DMS 273 (cell line): ENCODE results near the gene KY.

ENCODE experiments used
- DNase-seq: peaks from one replicate; lab custom pipeline; 2025; ENCODE audit not compliant: unreplicated experiment; lab: John Stamatoyannopoulos, UW

KY gene

DNA sequence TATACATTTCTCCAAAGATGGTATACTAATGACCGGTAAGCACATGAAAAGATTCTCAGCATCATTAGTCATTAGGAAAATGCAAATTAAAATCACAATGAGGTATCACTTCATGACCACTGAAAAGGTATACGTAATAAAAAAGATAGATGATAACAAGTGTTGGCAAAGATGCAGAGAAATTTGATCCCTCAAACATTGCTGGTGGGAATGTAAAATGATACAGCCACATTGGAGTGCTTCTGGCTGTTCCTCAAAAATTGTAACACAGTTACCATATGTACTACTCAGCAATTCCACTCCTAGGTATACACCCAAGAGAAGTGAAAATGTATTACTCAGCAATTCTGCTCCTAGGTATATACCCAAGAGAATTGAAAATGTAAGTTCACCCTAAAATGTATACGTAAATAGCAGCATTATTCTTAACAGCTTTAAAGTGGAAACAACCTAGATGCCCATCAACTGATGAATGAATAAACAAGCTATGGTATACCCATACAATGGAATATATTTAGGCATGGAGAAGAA lies 25.0 kb upstream of the KY start:
- DNase-seq = peak; percentile 52

- DNase-seq = no peak
Measured at GRCh38 chr3:134672571-134672970, 21.7 kb upstream of the KY start.

DNA sequence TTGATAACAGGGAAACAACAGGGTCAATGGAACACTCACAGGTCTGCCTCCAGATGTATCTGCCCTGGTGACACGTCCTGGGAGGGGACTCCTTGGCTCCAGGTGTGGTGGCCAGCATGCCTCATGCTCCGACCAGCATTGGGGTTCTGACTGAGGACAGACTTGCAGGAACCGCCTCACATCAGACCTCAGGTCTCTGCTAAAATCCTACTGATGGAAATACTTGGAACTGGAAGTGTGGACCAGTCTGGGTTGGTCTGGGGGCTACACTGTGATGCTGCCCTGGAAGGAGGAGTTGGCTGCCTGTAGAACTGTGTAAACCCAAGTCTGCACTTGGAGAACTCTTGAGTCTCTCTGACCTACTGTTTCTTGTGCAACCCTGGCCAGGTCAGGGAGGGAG lies 17.1 kb upstream of the KY start:
- no peak for DNase-seq

DNA sequence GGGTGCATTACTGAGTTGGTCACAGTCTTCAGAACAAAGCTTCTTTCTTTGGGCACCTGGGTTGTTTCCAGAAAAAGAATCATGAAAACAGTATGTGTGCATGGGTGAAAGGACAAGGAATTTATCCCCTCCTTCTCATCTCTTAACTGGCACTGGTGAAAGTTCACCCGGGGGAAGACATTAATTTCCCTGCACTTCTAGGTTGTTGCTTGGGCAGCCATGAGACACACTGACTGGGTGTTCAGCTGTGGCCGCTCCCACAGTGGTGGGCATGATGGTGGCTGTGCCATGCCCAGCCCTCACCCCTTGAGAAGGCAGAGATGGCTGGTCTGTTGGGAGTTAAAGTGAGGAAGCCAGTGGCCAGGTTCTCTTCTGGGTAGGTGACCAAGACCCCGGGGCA lies 16.6 kb upstream of the KY start:
- DNase-seq = no peak

GRCh38 chr3:134666885-134667284 lies 16.1 kb upstream of the KY start:
- no peak for DNase-seq

- no peak for DNase-seq
Measured at GRCh38 chr3:134666466-134666865, 15.6 kb upstream of the KY start.

DNA sequence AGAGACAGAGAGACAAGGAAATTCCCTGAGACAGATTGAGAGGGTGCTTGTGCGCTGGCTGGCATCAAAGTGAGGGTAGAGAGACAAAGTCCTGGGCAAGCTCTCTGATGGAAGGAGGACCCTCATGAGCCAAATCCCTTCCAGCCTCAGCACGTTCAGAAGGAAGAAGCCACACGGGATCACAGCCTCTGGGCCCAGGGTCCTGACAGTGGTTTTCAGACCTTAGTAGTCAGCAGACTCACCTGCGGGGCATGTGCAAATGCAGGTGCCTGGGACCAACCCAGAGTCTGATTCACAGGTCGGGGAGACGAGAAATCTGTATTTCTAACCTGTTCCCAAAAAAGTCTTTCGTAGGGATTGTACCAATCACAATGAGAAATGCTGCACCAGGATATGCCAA lies 15.2 kb upstream of the KY start:
- DNase-seq = no peak

DNA sequence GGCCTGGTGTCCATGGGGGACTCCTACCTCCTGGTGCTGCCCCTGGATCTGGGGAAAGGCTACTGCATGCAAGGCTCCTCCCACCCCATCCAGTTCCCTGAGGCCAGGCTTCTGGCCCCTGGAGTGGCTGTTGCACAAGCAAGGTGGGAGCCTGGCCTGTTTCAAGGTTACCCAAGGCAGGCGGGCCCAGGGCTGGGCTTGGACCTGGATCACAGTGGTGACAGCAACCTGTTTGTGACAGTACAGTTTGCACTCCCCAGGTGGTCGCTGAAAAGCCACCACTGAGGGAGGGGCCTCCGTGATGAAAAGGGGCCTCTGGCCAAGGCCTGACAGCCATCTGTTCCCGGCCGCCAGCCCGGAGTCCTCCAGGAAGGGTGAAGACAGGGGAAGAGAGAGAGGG lies 14.4 kb upstream of the KY start:
- peak; percentile 79 for DNase-seq

DNA sequence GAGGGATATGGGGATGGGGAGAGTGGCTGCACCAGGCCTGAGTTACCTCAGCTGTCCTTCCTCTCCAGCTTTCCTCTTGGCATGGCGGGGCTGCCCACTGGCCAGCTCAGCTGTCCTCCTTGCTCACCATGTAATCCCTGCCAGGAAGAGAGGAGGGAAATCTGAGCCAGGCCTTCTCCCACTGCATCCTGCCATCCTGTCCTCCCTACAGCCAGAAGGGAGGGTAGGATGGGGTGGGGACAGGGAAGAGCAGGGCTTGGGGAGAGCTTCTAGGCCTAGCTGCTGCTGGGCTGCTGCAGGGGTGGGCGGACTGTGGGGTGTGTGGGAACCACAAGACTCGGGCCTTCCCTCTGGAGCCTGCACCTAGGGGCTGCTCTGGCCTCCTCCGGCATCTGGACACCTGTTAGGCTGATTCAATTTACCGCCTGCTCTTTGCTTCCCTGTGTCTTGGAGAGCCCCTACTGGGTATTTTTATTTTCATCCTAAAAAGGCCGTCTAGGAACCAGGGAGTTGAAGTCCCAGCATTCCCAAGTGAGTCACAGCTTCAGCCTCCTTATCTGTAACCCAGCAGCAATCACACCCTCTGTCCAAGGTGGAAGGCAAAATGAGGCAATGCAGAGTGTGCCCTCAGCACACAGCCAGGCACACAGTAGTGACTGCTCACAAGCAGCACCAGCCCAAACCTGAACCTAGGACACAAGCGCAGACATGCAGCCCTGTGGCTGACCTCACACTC lies 13.1 kb upstream of the KY start:
- DNase-seq = peak; percentile 65

- no peak for DNase-seq
Measured at GRCh38 chr3:134660046-134660441, 9.2 kb upstream of the KY start.

- DNase-seq = no peak
Measured at GRCh38 chr3:134659391-134660045, 8.7 kb upstream of the KY start.

GRCh38 chr3:134658555-134658954 lies 7.7 kb upstream of the KY start:
- peak; percentile 32 for DNase-seq

- DNase-seq = no peak
Measured at GRCh38 chr3:134656211-134656800, 5.5 kb upstream of the KY start.

GRCh38 chr3:134655706-134656105 lies 4.9 kb upstream of the KY start:
- no peak for DNase-seq

GRCh38 chr3:134654031-134654430 lies 3.2 kb upstream of the KY start:
- no peak for DNase-seq

GRCh38 chr3:134652886-134653630 lies 2.2 kb upstream of the KY start:
- DNase-seq = no peak

DNA sequence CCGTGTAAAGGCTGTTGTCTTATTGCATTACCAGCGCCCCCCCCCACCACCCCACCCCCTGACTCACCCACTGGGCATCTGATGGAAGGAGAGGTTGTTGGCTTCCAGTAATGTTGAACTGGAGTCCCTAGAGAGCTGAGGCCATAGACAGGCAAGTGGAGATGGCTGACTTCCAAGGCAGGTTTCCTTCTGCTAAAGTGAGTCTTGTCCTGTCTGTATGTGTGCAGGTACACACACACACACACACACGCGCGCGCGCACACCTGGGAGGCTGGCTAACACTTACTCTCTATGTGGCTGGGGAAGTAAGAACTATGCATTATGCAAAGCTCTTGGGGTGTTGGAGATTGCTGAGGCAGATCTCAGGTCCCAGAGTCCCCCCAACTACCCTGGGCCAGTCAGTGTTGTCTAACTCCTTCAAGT lies 1.6 kb upstream of the KY start:
- peak; percentile 31 for DNase-seq

DNA sequence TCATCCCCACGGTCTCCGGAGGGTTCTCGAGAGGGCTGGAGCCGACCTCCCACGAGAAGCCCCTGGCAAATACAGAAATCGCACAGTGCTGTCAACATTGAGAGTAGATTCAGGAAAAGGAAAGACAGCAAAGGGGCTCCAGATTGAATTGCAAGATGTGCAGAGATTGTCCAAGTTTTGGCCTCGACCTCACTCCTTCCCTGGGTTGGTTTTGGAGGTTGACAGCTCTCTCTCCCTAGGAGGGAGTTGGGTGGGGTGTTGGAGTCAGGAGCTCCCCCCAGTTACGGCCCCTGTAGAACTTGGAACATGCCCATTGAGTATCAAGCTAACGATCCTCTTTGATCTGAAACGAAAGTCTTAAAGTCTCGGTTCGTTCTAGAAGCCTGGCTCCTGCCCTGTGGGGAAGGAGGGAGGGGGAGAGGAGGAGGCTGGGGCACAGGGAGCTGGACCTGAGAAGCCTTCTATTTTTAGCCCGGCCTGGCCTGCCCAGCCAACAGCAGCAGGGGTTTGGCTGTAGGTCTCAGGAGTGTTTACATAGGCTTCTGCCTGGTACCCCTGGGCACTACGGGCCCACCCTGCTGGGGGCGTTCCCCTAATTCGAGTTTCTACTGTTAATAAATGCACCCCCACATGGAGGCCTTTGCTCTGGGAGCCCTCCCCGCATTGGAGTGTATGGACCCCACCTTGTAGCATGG lies 672 bp upstream of the KY start:
- DNase-seq = peak; percentile 41

GRCh38 chr3:134649106-134649705 lies 1.6 kb downstream of the KY start:
- DNase-seq = no peak
